Superior temporal gyrus (tissue), 1 donor: ENCODE data around the gene YWHAG.
A peak's percentile ranks its signal among the peaks of the same experiment; 100 is the strongest.
"Not testable (repeated sequence)": the region's sequence is repeated elsewhere in the genome, so short reads cannot be mapped to it uniquely, and the experiment has no call there.

Experiments
- DNase-seq: peaks from one replicate; pipeline ENCODE4 v3.0.0-alpha.2; 2016; ENCODE audit errors: extremely low spot score

YWHAG gene

GRCh38 chr7:76296743-76297740 is 61.7 kb downstream of the YWHAG start:
- no peak for DNase-seq

GRCh38 chr7:76294344-76295024 is 64.3 kb downstream of the YWHAG start:
- peak; percentile 96 for DNase-seq

- DNase-seq: no peak
Measured at GRCh38 chr7:76293407-76293901, 65.3 kb downstream of the YWHAG start.

GRCh38 chr7:76292911-76293310 is 65.9 kb downstream of the YWHAG start:
- not testable (repeated sequence) for DNase-seq

- no peak for DNase-seq
Measured at GRCh38 chr7:76292213-76292573, 66.6 kb downstream of the YWHAG start.

GRCh38 chr7:76291351-76292212 is 67.2 kb downstream of the YWHAG start:
- DNase-seq: peak; percentile 97

GRCh38 chr7:76290847-76291350 is 67.9 kb downstream of the YWHAG start:
- not testable (repeated sequence) for DNase-seq

GRCh38 chr7:76286842-76287403 is 71.9 kb downstream of the YWHAG start:
- no peak for DNase-seq

- DNase-seq: no peak
Measured at GRCh38 chr7:76285604-76286374, 73.0 kb downstream of the YWHAG start.

- no peak for DNase-seq
Measured at GRCh38 chr7:76283254-76284159, 75.3 kb downstream of the YWHAG start.

GRCh38 chr7:76282344-76283253 is 76.2 kb downstream of the YWHAG start:
- DNase-seq: no peak

- no peak for DNase-seq
Measured at GRCh38 chr7:76281706-76282343, 77.0 kb downstream of the YWHAG start.

GRCh38 chr7:76281006-76281705 is 77.6 kb downstream of the YWHAG start:
- no peak for DNase-seq

GRCh38 chr7:76280408-76280807 is 78.4 kb downstream of the YWHAG start:
- DNase-seq: no peak

GRCh38 chr7:76278540-76278939 is 80.3 kb downstream of the YWHAG start:
- no peak for DNase-seq
